ENCODE results near the gene DISC1. TPM values are rescaled to one million over a fixed set of nuclear protein-coding genes. Genes with fewer than 3 reads are reported as not detected.
A peak's percentile ranks its signal among the peaks of the same experiment; 100 is the strongest.

Gene DISC1
- total RNA-seq, 1 donor from 2014 or later: 12.5 TPM

GRCh38 chr1:231706934-231707333 lies 80.3 kb downstream of the DISC1 start:
- no peaks in the 10 kb centered on the region for H3K9me3 ChIP-seq (ENCODE audit: control insufficient read depth in 3 of 3, low read length in 3 of 3)

GRCh38 chr1:231707407-231707806 lies 80.8 kb downstream of the DISC1 start:
- no peaks in the 10 kb centered on the region for H3K9me3 ChIP-seq (ENCODE audit: control insufficient read depth in 3 of 3, low read length in 3 of 3)
- H3K36me3 ChIP-seq (ENCODE audit: control insufficient read depth in 3 of 3, insufficient read depth in 3 of 3, low read length in 3 of 3): no peaks in the 10 kb centered on the region
- H3K9ac ChIP-seq (ENCODE audit: low read depth in 1 of 3, low read length in 3 of 3): no peak overlapping the region
- H3K4me1 ChIP-seq (ENCODE audit: control insufficient read depth in 3 of 3, insufficient read depth in 3 of 3, low read length in 3 of 3): no peaks in the 10 kb centered on the region
- no peaks in the 10 kb centered on the region for H3K27me3 ChIP-seq (ENCODE audit: control insufficient read depth in 3 of 3, insufficient read depth in 3 of 3, low read length in 3 of 3)
- H3K27ac ChIP-seq (ENCODE audit: low read depth, low read length): no peak overlapping the region
- H3K4me3 ChIP-seq (ENCODE audit: low read length in 3 of 3): no peak overlapping the region

More at GRCh38 chr1:231706934-231707333, 80.3 kb downstream of the DISC1 start:
- Histone ChIP-seq H3K4me1 (ENCODE audit: control insufficient read depth in 3 of 3, insufficient read depth in 3 of 3, low read length in 3 of 3) (no peaks in the 10 kb centered on the region), H3K4me3 (ENCODE audit: low read length in 3 of 3) (no peak overlapping the region), H3K36me3 (ENCODE audit: control insufficient read depth in 3 of 3, insufficient read depth in 3 of 3, low read length in 3 of 3) (no peaks in the 10 kb centered on the region), H3K27me3 (ENCODE audit: control insufficient read depth in 3 of 3, insufficient read depth in 3 of 3, low read length in 3 of 3) (no peaks in the 10 kb centered on the region), H3K27ac (ENCODE audit: low read depth, low read length) (no peak overlapping the region), H3K9ac (ENCODE audit: low read depth in 1 of 3, low read length in 3 of 3) (peak overlapping the region in 1 of 3 donors; percentile 29)

GRCh38 chr1:231708394-231708793 lies 81.8 kb downstream of the DISC1 start:
- Histone ChIP-seq H3K36me3 (ENCODE audit: control insufficient read depth in 3 of 3, insufficient read depth in 3 of 3, low read length in 3 of 3) (no peaks in the 10 kb centered on the region), H3K27me3 (ENCODE audit: control insufficient read depth in 3 of 3, insufficient read depth in 3 of 3, low read length in 3 of 3) (no peaks in the 10 kb centered on the region), H3K27ac (ENCODE audit: low read depth, low read length) (no peak overlapping the region), H3K4me1 (ENCODE audit: control insufficient read depth in 3 of 3, insufficient read depth in 3 of 3, low read length in 3 of 3) (no peaks in the 10 kb centered on the region), H3K9me3 (ENCODE audit: control insufficient read depth in 3 of 3, low read length in 3 of 3) (no peaks in the 10 kb centered on the region), H3K9ac (ENCODE audit: low read depth in 1 of 3, low read length in 3 of 3) (no peak overlapping the region), H3K4me3 (ENCODE audit: low read length in 3 of 3) (no peak overlapping the region)

GRCh38 chr1:231714440-231714839 lies 87.8 kb downstream of the DISC1 start:
- Histone ChIP-seq H3K9ac (ENCODE audit: low read depth in 1 of 3, low read length in 3 of 3) (no peak overlapping the region), H3K4me1 (ENCODE audit: control insufficient read depth in 3 of 3, insufficient read depth in 3 of 3, low read length in 3 of 3) (no peaks in the 10 kb centered on the region), H3K36me3 (ENCODE audit: control insufficient read depth in 3 of 3, insufficient read depth in 3 of 3, low read length in 3 of 3) (no peaks in the 10 kb centered on the region), H3K9me3 (ENCODE audit: control insufficient read depth in 3 of 3, low read length in 3 of 3) (no peaks in the 10 kb centered on the region), H3K27me3 (ENCODE audit: control insufficient read depth in 3 of 3, insufficient read depth in 3 of 3, low read length in 3 of 3) (no peaks in the 10 kb centered on the region), H3K4me3 (ENCODE audit: low read length in 3 of 3) (no peak overlapping the region), H3K27ac (ENCODE audit: low read depth, low read length) (no peak overlapping the region)

GRCh38 chr1:231715816-231716722 lies 89.5 kb downstream of the DISC1 start:
- Histone ChIP-seq H3K27ac (ENCODE audit: low read depth, low read length) (no peak overlapping the region), H3K9me3 (ENCODE audit: control insufficient read depth in 3 of 3, low read length in 3 of 3) (no peaks in the 10 kb centered on the region), H3K36me3 (ENCODE audit: control insufficient read depth in 3 of 3, insufficient read depth in 3 of 3, low read length in 3 of 3) (no peaks in the 10 kb centered on the region), H3K4me1 (ENCODE audit: control insufficient read depth in 3 of 3, insufficient read depth in 3 of 3, low read length in 3 of 3) (no peaks in the 10 kb centered on the region), H3K27me3 (ENCODE audit: control insufficient read depth in 3 of 3, insufficient read depth in 3 of 3, low read length in 3 of 3) (no peaks in the 10 kb centered on the region), H3K9ac (ENCODE audit: low read depth in 1 of 3, low read length in 3 of 3) (no peak overlapping the region), H3K4me3 (ENCODE audit: low read length in 3 of 3) (no peak overlapping the region)

- no peaks in the 10 kb centered on the region for H3K36me3 ChIP-seq (ENCODE audit: control insufficient read depth in 3 of 3, insufficient read depth in 3 of 3, low read length in 3 of 3)
- no peak overlapping the region for H3K27ac ChIP-seq (ENCODE audit: low read depth, low read length)
- H3K4me3 ChIP-seq (ENCODE audit: low read length in 3 of 3): no peak overlapping the region
- H3K9me3 ChIP-seq (ENCODE audit: control insufficient read depth in 3 of 3, low read length in 3 of 3): no peaks in the 10 kb centered on the region
- no peak overlapping the region for H3K9ac ChIP-seq (ENCODE audit: low read depth in 1 of 3, low read length in 3 of 3)
- no peaks in the 10 kb centered on the region for H3K4me1 ChIP-seq (ENCODE audit: control insufficient read depth in 3 of 3, insufficient read depth in 3 of 3, low read length in 3 of 3)
- no peaks in the 10 kb centered on the region for H3K27me3 ChIP-seq (ENCODE audit: control insufficient read depth in 3 of 3, insufficient read depth in 3 of 3, low read length in 3 of 3)
Observed at GRCh38 chr1:231716879-231717278, 90.3 kb downstream of the DISC1 start.

GRCh38 chr1:231719485-231720183 lies 93.0 kb downstream of the DISC1 start:
- Histone ChIP-seq H3K9ac (ENCODE audit: low read depth in 1 of 3, low read length in 3 of 3) (no peak overlapping the region), H3K27me3 (ENCODE audit: control insufficient read depth in 3 of 3, insufficient read depth in 3 of 3, low read length in 3 of 3) (no peaks in the 10 kb centered on the region), H3K27ac (ENCODE audit: low read depth, low read length) (no peak overlapping the region), H3K9me3 (ENCODE audit: control insufficient read depth in 3 of 3, low read length in 3 of 3) (no peaks in the 10 kb centered on the region), H3K36me3 (ENCODE audit: control insufficient read depth in 3 of 3, insufficient read depth in 3 of 3, low read length in 3 of 3) (no peaks in the 10 kb centered on the region), H3K4me1 (ENCODE audit: control insufficient read depth in 3 of 3, insufficient read depth in 3 of 3, low read length in 3 of 3) (no peaks in the 10 kb centered on the region), H3K4me3 (ENCODE audit: low read length in 3 of 3) (no peak overlapping the region)

GRCh38 chr1:231720652-231721325 lies 94.2 kb downstream of the DISC1 start:
- Histone ChIP-seq H3K4me1 (ENCODE audit: control insufficient read depth in 3 of 3, insufficient read depth in 3 of 3, low read length in 3 of 3) (no peaks in the 10 kb centered on the region), H3K36me3 (ENCODE audit: control insufficient read depth in 3 of 3, insufficient read depth in 3 of 3, low read length in 3 of 3) (no peaks in the 10 kb centered on the region), H3K4me3 (ENCODE audit: low read length in 3 of 3) (no peak overlapping the region), H3K27ac (ENCODE audit: low read depth, low read length) (no peak overlapping the region), H3K9me3 (ENCODE audit: control insufficient read depth in 3 of 3, low read length in 3 of 3) (no peaks in the 10 kb centered on the region), H3K9ac (ENCODE audit: low read depth in 1 of 3, low read length in 3 of 3) (no peak overlapping the region), H3K27me3 (ENCODE audit: control insufficient read depth in 3 of 3, insufficient read depth in 3 of 3, low read length in 3 of 3) (no peaks in the 10 kb centered on the region)

GRCh38 chr1:231721436-231721835 lies 94.8 kb downstream of the DISC1 start:
- Histone ChIP-seq H3K36me3 (ENCODE audit: control insufficient read depth in 3 of 3, insufficient read depth in 3 of 3, low read length in 3 of 3) (no peaks in the 10 kb centered on the region), H3K27me3 (ENCODE audit: control insufficient read depth in 3 of 3, insufficient read depth in 3 of 3, low read length in 3 of 3) (no peaks in the 10 kb centered on the region), H3K4me1 (ENCODE audit: control insufficient read depth in 3 of 3, insufficient read depth in 3 of 3, low read length in 3 of 3) (no peaks in the 10 kb centered on the region), H3K4me3 (ENCODE audit: low read length in 3 of 3) (no peak overlapping the region), H3K27ac (ENCODE audit: low read depth, low read length) (no peak overlapping the region), H3K9ac (ENCODE audit: low read depth in 1 of 3, low read length in 3 of 3) (no peak overlapping the region), H3K9me3 (ENCODE audit: control insufficient read depth in 3 of 3, low read length in 3 of 3) (no peaks in the 10 kb centered on the region)

GRCh38 chr1:231722356-231722755 lies 95.8 kb downstream of the DISC1 start:
- Histone ChIP-seq H3K4me1 (ENCODE audit: control insufficient read depth in 3 of 3, insufficient read depth in 3 of 3, low read length in 3 of 3) (no peaks in the 10 kb centered on the region), H3K27ac (ENCODE audit: low read depth, low read length) (no peak overlapping the region), H3K9me3 (ENCODE audit: control insufficient read depth in 3 of 3, low read length in 3 of 3) (no peaks in the 10 kb centered on the region), H3K9ac (ENCODE audit: low read depth in 1 of 3, low read length in 3 of 3) (no peak overlapping the region), H3K4me3 (ENCODE audit: low read length in 3 of 3) (no peak overlapping the region), H3K27me3 (ENCODE audit: control insufficient read depth in 3 of 3, insufficient read depth in 3 of 3, low read length in 3 of 3) (no peaks in the 10 kb centered on the region), H3K36me3 (ENCODE audit: control insufficient read depth in 3 of 3, insufficient read depth in 3 of 3, low read length in 3 of 3) (no peaks in the 10 kb centered on the region)
